Natural killer cell (primary cell): ENCODE results near the gene SP8. TPM values are rescaled to one million over a fixed set of nuclear protein-coding genes. Genes with fewer than 3 reads are reported as not detected.

ENCODE experiments used
- ATAC-seq, 3 donors: fragments of 150-1000 bp in 2 of 3; fragments of 200-7000 bp in 1 of 3; cut with Tn5 transposase; 1 replicate in 1 of 3; 2 replicates in 2 of 3; pipeline ENCODE4 v1.10.0; 2021; ENCODE audit warnings: mild to moderate bottlenecking in 2 of 3, moderate library complexity in 2 of 3
- DNase-seq, 2 donors: peaks; one replicate each; pipeline versions ENCODE4 v3.0.0 to v3.0.0-alpha.2; 2013 to 2021; ENCODE audit warnings: mixed read lengths in 1 of 2
- H3K27ac ChIP-seq: one replicate; pipeline ENCODE4 v1.5.1; 2013; ENCODE audit warnings: mild to moderate bottlenecking, low read length
- H3K27me3 ChIP-seq: one replicate; pipeline ENCODE4 v1.6.1; 2013; ENCODE audit warnings: low read length; ENCODE audit not compliant: control insufficient read depth, insufficient read depth
- H3K36me3 ChIP-seq: one replicate; pipeline ENCODE4 v1.6.1; 2013; ENCODE audit warnings: low read length; ENCODE audit not compliant: control insufficient read depth, insufficient read depth
- H3K4me1 ChIP-seq: one replicate; pipeline ENCODE4 v1.6.1; 2013; ENCODE audit warnings: low read length; ENCODE audit not compliant: control insufficient read depth, insufficient read depth
- H3K4me3 ChIP-seq: one replicate; pipeline ENCODE4 v1.5.1; 2013; ENCODE audit warnings: low read length
- H3K9me3 ChIP-seq: one replicate; pipeline ENCODE4 v1.6.1; 2013; ENCODE audit warnings: low read length; ENCODE audit not compliant: control insufficient read depth, insufficient read depth
- H3K27ac Mint-ChIP-seq, 2 donors: one replicate each; pipeline ENCODE4 v1.8.0; 2022; ENCODE audit warnings: mild to moderate bottlenecking in 2 of 2, mixed read lengths in 2 of 2, moderate library complexity in 1 of 2
- H3K27me3 Mint-ChIP-seq, 2 donors: one replicate each; pipeline ENCODE4 v1.8.0; 2022; ENCODE audit warnings: low read depth in 2 of 2, mixed read lengths in 2 of 2
- H3K36me3 Mint-ChIP-seq: one replicate; pipeline ENCODE4 v1.8.0; 2022; ENCODE audit warnings: mixed read lengths
- H3K4me1 Mint-ChIP-seq, 2 donors: one replicate each; pipeline ENCODE4 v1.8.0; 2022; ENCODE audit warnings: mixed read lengths in 2 of 2
- H3K4me3 Mint-ChIP-seq: one replicate; pipeline ENCODE4 v1.8.0; 2022; ENCODE audit warnings: mild to moderate bottlenecking, moderate library complexity, mixed read lengths
- H3K9me3 Mint-ChIP-seq, 2 donors: one replicate each; pipeline ENCODE4 v1.8.0; 2022; ENCODE audit warnings: mixed read lengths in 2 of 2
- CTCF ChIP-seq: fragments of 200-600 bp; IDR thresholded peaks from one replicate; pipeline ENCODE4 v1.8.0; 2022; ENCODE audit warnings: antibody characterized with exemption
- WGBS: methylation state at CpG from one replicate; pipeline ENCODE4 v1.1.7; 2013; ENCODE audit warnings: missing lambda C conversion rate; ENCODE audit not compliant: insufficient coverage; 5-methylcytosine and 5-hydroxymethylcytosine counted together
- intact Hi-C: fragments of 100-400 bp; cut with micrococcal nuclease; formaldehyde crosslinking; loops from one replicate; pipeline ENCODE4 v1.14.2; 2022
- total RNA-seq, 4 donors: library from RNA; stranded (reverse); fragments of 120-200 nt in 1 of 4; gene quantifications; one replicate each; pipeline versions ENCODE4 v1.2.3 to v1.2.4, GENCODE V29; 2013 to 2022

Gene SP8
- total RNA-seq, 3 donors from 2014 or later (not counting 1 experiment from before 2014, with no cell fraction given) = not detected

GRCh38 chr7:20779041-20779440, 7.6 kb downstream of the SP8 start:
- Mint-ChIP-seq H3K27ac (no peak overlapping the region), H3K27me3 (peaks cover 69 to 82% of the 10 kb centered on the region in 2 donors), H3K4me1 (peaks cover 14 to 15% of the 10 kb centered on the region in 2 donors), H3K36me3 (peaks cover 37% of the 10 kb centered on the region), H3K4me3 (no peak overlapping the region), H3K9me3 (no peaks in the 10 kb centered on the region)
- Histone ChIP-seq H3K27me3 (peaks cover 64% of the 10 kb centered on the region), H3K27ac (no peak overlapping the region), H3K36me3 (no peaks in the 10 kb centered on the region), H3K9me3 (no peaks in the 10 kb centered on the region), H3K4me3 (no peak overlapping the region), H3K4me1 (peaks cover 11% of the 10 kb centered on the region)
- no peak for TF ChIP-seq CTCF
- DNase-seq (no peak), ATAC-seq (no peak)
- intact Hi-C loops = no loop called here
- WGBS = 22% methylated on average over 16 of the region's 16 CpGs

- peak in 1 of 2 donors; percentile 14 for DNase-seq
- peaks cover 11% of the 10 kb centered on the region for H3K4me1 ChIP-seq
- peaks cover 32% of the 10 kb centered on the region for H3K36me3 Mint-ChIP-seq
- no peaks in the 10 kb centered on the region for H3K9me3 ChIP-seq
- no peak overlapping the region for H3K27ac Mint-ChIP-seq
- H3K9me3 Mint-ChIP-seq = no peaks in the 10 kb centered on the region
- 4% methylated on average over 61 of the region's 63 CpGs for WGBS
- no peak for TF ChIP-seq CTCF
- H3K27ac ChIP-seq = no peak overlapping the region
- H3K27me3 Mint-ChIP-seq = peaks cover 64 to 74% of the 10 kb centered on the region in 2 donors
- H3K27me3 ChIP-seq = peaks cover 56% of the 10 kb centered on the region
- ATAC-seq = peak in 1 of 3 donors; percentile 69
- peaks cover 10 to 11% of the 10 kb centered on the region in 2 donors for H3K4me1 Mint-ChIP-seq
- H3K4me3 ChIP-seq = no peak overlapping the region
- H3K36me3 ChIP-seq = no peaks in the 10 kb centered on the region
- intact Hi-C loops = no loop called here
- H3K4me3 Mint-ChIP-seq = no peak overlapping the region
Measured at GRCh38 chr7:20778063-20778721, 8.5 kb downstream of the SP8 start.

GRCh38 chr7:20777377-20778062, 9.2 kb downstream of the SP8 start:
- no peak for DNase-seq
- H3K4me3 Mint-ChIP-seq = peak overlapping the region; percentile 57
- peaks cover 27% of the 10 kb centered on the region for H3K36me3 Mint-ChIP-seq
- Histone ChIP-seq H3K27ac (no peak overlapping the region), H3K4me1 (peaks cover 11% of the 10 kb centered on the region), H3K9me3 (no peaks in the 10 kb centered on the region), H3K36me3 (no peaks in the 10 kb centered on the region), H3K27me3 (peaks cover 53% of the 10 kb centered on the region), H3K4me3 (no peak overlapping the region)
- no peak for TF ChIP-seq CTCF
- intact Hi-C loops = no loop called here
- H3K4me1 Mint-ChIP-seq = peaks cover 10 to 11% of the 10 kb centered on the region in 2 donors
- ATAC-seq = peak in 1 of 3 donors; percentile 5
- H3K27me3 Mint-ChIP-seq = peaks cover 59 to 68% of the 10 kb centered on the region in 2 donors
- WGBS = 8% methylated on average over 30 of the region's 30 CpGs
- H3K27ac Mint-ChIP-seq = no peak overlapping the region
- no peaks in the 10 kb centered on the region for H3K9me3 Mint-ChIP-seq
